ENCODE results near the gene DAB2.

- TF ChIP-seq CTCF (conservative IDR thresholded peaks at IDR 0.05; ENCODE audit: low read length) (no peak), EZH2phosphoT487 (IDR thresholded peaks at IDR 0.05; ENCODE audit: borderline replicate concordance, low read depth, low read length) (no peak)
These were observed 24.8 kb upstream of the DAB2 start for GRCh38 chr5:39449591-39449990.
